Measurements from ENCODE around the gene CROCC2.

CROCC2 gene

GRCh38 chr2:241025639-241026038 lies 119.5 kb downstream of the CROCC2 start:
- no peak for TF ChIP-seq CTCF (IDR thresholded peaks at IDR 0.05; ENCODE audit: low read depth, low read length, missing control alignments)
- H3K4me3 ChIP-seq (ENCODE audit: low read depth, low read length): no peak overlapping the region
- in situ Hi-C loops (cut with HindIII; ENCODE audit: low sequenced_read_pairs): loop anchor here (10.0 kb wide), 1 partner anchor 181 kb away; no protein-coding TSS in a partner anchor
- no peak for DNase-seq (ENCODE audit: low read depth)

GRCh38 chr2:241029599-241030332 lies 123.6 kb downstream of the CROCC2 start:
- DNase-seq (ENCODE audit: low read depth): no peak
- no peak overlapping the region for H3K4me3 ChIP-seq (ENCODE audit: low read depth, low read length)
- in situ Hi-C loops (cut with HindIII; ENCODE audit: low sequenced_read_pairs): loop anchor here (10.0 kb wide), 1 partner anchor 185 kb away; no protein-coding TSS in a partner anchor
- no peak for TF ChIP-seq CTCF (IDR thresholded peaks at IDR 0.05; ENCODE audit: low read depth, low read length, missing control alignments)

- in situ Hi-C loops (cut with HindIII; ENCODE audit: low sequenced_read_pairs): no loop called here
- TF ChIP-seq CTCF (IDR thresholded peaks at IDR 0.05; ENCODE audit: low read depth, low read length, missing control alignments): no peak
- no peak overlapping the region for H3K4me3 ChIP-seq (ENCODE audit: low read depth, low read length)
- DNase-seq (ENCODE audit: low read depth): no peak
Observed at GRCh38 chr2:241030333-241030680, 124.2 kb downstream of the CROCC2 start.

- no peak for DNase-seq (ENCODE audit: low read depth)
- no peak for TF ChIP-seq CTCF (IDR thresholded peaks at IDR 0.05; ENCODE audit: low read depth, low read length, missing control alignments)
- in situ Hi-C loops (cut with HindIII; ENCODE audit: low sequenced_read_pairs): no loop called here
- no peak overlapping the region for H3K4me3 ChIP-seq (ENCODE audit: low read depth, low read length)
Observed at GRCh38 chr2:241030883-241031282, 124.7 kb downstream of the CROCC2 start.

- H3K4me3 ChIP-seq (ENCODE audit: low read depth, low read length): no peak overlapping the region
- DNase-seq (ENCODE audit: low read depth): no peak
- in situ Hi-C loops (cut with HindIII; ENCODE audit: low sequenced_read_pairs): no loop called here
- TF ChIP-seq CTCF (IDR thresholded peaks at IDR 0.05; ENCODE audit: low read depth, low read length, missing control alignments): no peak
Observed at GRCh38 chr2:241031436-241032165, 125.5 kb downstream of the CROCC2 start.

- no peak for TF ChIP-seq CTCF (IDR thresholded peaks at IDR 0.05; ENCODE audit: low read depth, low read length, missing control alignments)
- no peak overlapping the region for H3K4me3 ChIP-seq (ENCODE audit: low read depth, low read length)
- no peak for DNase-seq (ENCODE audit: low read depth)
- in situ Hi-C loops (cut with HindIII; ENCODE audit: low sequenced_read_pairs): no loop called here
Observed at GRCh38 chr2:241033336-241033987, 127.3 kb downstream of the CROCC2 start.

Data from astrocyte of the cerebellum (primary cell).